GM10248 (cell line): ENCODE results near the gene LIPF.
"Not testable (repeated sequence)": the region's sequence is repeated elsewhere in the genome, so short reads cannot be mapped to it uniquely, and the experiment has no call there.

ENCODE experiments used
- CTCF ChIA-PET: fragments of 300-600 bp; sonication (Branson Sonifier 250); formaldehyde crosslinking; extraction: SDS; loops from one replicate; lab custom pipeline; 2021; ENCODE audit warnings: antibody characterized with exemption; lab: Yijun Ruan, JAX
- POLR2A ChIA-PET: fragments of 350-650 bp; sonication (Branson Sonifier 250); formaldehyde crosslinking; extraction: SDS; loops from one replicate; lab custom pipeline; 2020; ENCODE audit warnings: antibody characterized with exemption; lab: Yijun Ruan, JAX
- DNase-seq: peaks from one replicate; pipeline ENCODE4 v3.0.0; 2012; ENCODE audit errors: extremely low spot score
- CTCF ChIP-seq: IDR thresholded peaks from 2 replicates; pipeline ENCODE4 v1.5.1; 2012; ENCODE audit warnings: mild to moderate bottlenecking, low read depth; ENCODE audit errors: extremely low read depth, missing control alignments, control extremely low read depth

Gene LIPF

GRCh38 chr10:88707429-88708155 is 43.4 kb downstream of the LIPF start:
- ChIA-PET CTCF (interaction anchor here (0.9 to 1.3 kb wide), 3 partner anchors 12 to 38 kb away, joined by 3 read pairs; no protein-coding TSS in a partner anchor), POLR2A (no interaction called here)
- no peak for TF ChIP-seq CTCF
- DNase-seq = no peak

GRCh38 chr10:88709361-88709760 is 45.1 kb downstream of the LIPF start:
- CTCF ChIA-PET, DNase-seq, POLR2A ChIA-PET: not testable (repeated sequence)

GRCh38 chr10:88715517-88715916 is 51.3 kb downstream of the LIPF start:
- no peak for TF ChIP-seq CTCF
- no peak for DNase-seq
- CTCF ChIA-PET = no interaction called here
- POLR2A ChIA-PET = no interaction called here

DNA sequence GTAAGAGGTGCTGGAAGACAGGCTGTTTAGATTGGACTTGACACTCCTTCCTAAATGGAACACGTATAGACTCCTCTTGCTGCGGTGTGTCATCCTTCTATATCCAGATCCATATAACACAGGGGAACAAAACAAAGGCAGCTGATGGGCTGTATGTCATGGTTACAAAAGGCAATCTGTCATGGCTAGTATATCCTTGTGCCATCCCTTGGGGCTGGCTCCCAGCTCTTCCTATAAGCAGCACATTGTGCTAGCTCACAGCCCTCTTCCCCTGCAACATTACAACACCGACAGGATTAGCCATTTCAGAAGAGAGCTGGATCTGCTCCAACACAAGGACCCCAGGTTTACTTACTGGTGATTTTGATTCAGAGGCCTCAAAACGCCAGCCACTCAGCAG is 57.1 kb downstream of the LIPF start:
- DNase-seq = no peak
- POLR2A ChIA-PET = no interaction called here
- no peak for TF ChIP-seq CTCF
- CTCF ChIA-PET = no interaction called here

DNA sequence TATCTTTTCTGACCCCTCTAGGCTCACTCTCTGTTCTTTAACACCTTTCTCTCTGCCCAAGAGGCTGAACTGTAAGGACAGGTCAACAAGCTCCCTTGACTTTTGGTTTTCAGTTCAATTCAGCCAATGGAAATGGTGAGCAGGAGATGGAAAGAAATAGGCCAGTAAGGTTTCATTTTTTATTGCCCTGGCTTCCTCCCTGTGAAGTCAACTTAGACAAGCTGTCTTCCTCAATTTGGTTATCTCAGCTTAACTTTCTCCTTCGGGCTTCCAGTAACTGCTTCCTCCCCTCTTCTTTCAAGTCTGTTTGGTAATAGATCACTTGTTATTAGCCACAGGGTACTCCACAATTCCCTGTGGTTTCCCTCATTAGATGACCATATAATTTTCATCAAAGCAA is 61.6 kb downstream of the LIPF start:
- ChIA-PET POLR2A (interaction anchor here (0.7 kb wide), 1 partner anchor 269 kb away, joined by 3 read pairs; no protein-coding TSS in a partner anchor), CTCF (interaction anchor here (0.9 to 2.2 kb wide), 5 partner anchors 12 to 209 kb away, joined by 3 to 7 read pairs (median 4); no protein-coding TSS in a partner anchor)
- TF ChIP-seq CTCF = no peak
- DNase-seq = peak; percentile 25

- POLR2A ChIA-PET = no interaction called here
- no peak for TF ChIP-seq CTCF
- no peak for DNase-seq
- CTCF ChIA-PET = interaction anchor here (0.6 to 2.4 kb wide), 38 partner anchors 9 to 489 kb away, joined by 3 to 15 read pairs (median 4); partner anchors contain the start of gene LIPN
These were observed 64.0 kb downstream of the LIPF start for GRCh38 chr10:88728107-88728763.
